H1 (cell line): ENCODE results near the gene FECH. TPM values are rescaled to one million over a fixed set of nuclear protein-coding genes. Genes with fewer than 3 reads are reported as not detected.

Experiments used
- CBX5 ChIP-seq: fragments of 300-800, 300-1000 bp; sonication (generic); IDR thresholded peaks from 2 replicates; pipeline ENCODE4 v1.7.1; 2016; ENCODE audit warnings: antibody characterized with exemption, low read length, low read depth
- polyA plus RNA-seq, 7 experiments: library from polyadenylated mRNA; depleted of rRNA in 3 of 7; stranded (reverse) in 5 of 7; unstranded in 2 of 7; fragments of >200 nt in 5 of 7; fragments of 200-250 nt in 2 of 7; gene quantifications; 1 replicate in 5 of 7; 2 replicates in 1 of 7; 4 replicates in 1 of 7; pipeline versions ENCODE4 v1.2.1 to v1.2.3, GENCODE V29; 2011 to 2013; ENCODE audit warnings: missing spikeins in 2 of 7, mixed read lengths in 2 of 7
- total RNA-seq: library from RNA; stranded (reverse); fragmentation: NEBNext Ultra II Directional; extraction: Animal tissue kit (Norgen Biotek cat#: 25700); gene quantifications from 2 replicates; pipeline ENCODE4 v1.2.1, GENCODE V29; 2021

Gene FECH
- total and polyA plus RNA-seq, 2 of the 8 experiments (the other 6 are each of a cell fraction or from before 2014, with no cell fraction given) = 13.1 to 26.6 TPM

GRCh38 chr18:57529151-57529550 lies 57.4 kb downstream of the FECH start (continued):
- no peak for TF ChIP-seq CBX5
